ENCODE measurements around the gene BRME1. TPM values are rescaled to one million over a fixed set of nuclear protein-coding genes. Genes with fewer than 3 reads are reported as not detected.

BRME1 gene
- total RNA-seq, 1 donor from 2014 or later, result 0.68 TPM

GRCh38 chr19:13844130-13844631 lies 61.7 kb downstream of the BRME1 start:
- Mint-ChIP-seq H3K36me3 (ENCODE audit: low read depth, unreplicated experiment) (peaks cover 3% of the 10 kb centered on the region), H3K4me3 (ENCODE audit: unreplicated experiment) (peak overlapping the region; percentile 86)
- no peak for FAIRE-seq

GRCh38 chr19:13843104-13843921 lies 62.6 kb downstream of the BRME1 start:
- peak overlapping the region; percentile 97 for H3K27ac ChIP-seq (ENCODE audit: low read depth, low read length)
- H3K79me2 ChIP-seq (ENCODE audit: insufficient read depth, low read length), result peaks cover 56% of the 10 kb centered on the region
- H3K36me3 ChIP-seq (ENCODE audit: insufficient read depth, low read length), result peaks cover 4% of the 10 kb centered on the region
- Mint-ChIP-seq H3K4me3 (ENCODE audit: unreplicated experiment) (peak overlapping the region; percentile 86), H3K27ac (ENCODE audit: unreplicated experiment) (peak overlapping the region; percentile 97), H3K27me3 (ENCODE audit: low read depth, unreplicated experiment) (no peaks in the 10 kb centered on the region), H3K9me3 (ENCODE audit: unreplicated experiment) (no peaks in the 10 kb centered on the region), H3K4me1 (ENCODE audit: low read depth, unreplicated experiment) (peaks cover 21% of the 10 kb centered on the region), H3K36me3 (ENCODE audit: low read depth, unreplicated experiment) (peaks cover 3% of the 10 kb centered on the region)
- H3K9ac ChIP-seq (ENCODE audit: low read length), result peak overlapping the region; percentile 100
- peaks cover 51% of the 10 kb centered on the region for H3K4me1 ChIP-seq (ENCODE audit: insufficient read depth, low read length)
- peak overlapping the region; percentile 59 for H2AFZ ChIP-seq (ENCODE audit: low read depth, low read length)
- peaks cover 41% of the 10 kb centered on the region for H4K20me1 ChIP-seq (ENCODE audit: insufficient read depth, low read length)
- FAIRE-seq (no peak), DNase-seq (ENCODE audit: low read depth) (no peak)
- peak overlapping the region; percentile 99 for H3K4me2 ChIP-seq (ENCODE audit: low read length)
- no peaks in the 10 kb centered on the region for H3K27me3 ChIP-seq (ENCODE audit: insufficient read depth, low read length)
- H3K9me3 ChIP-seq (ENCODE audit: insufficient read depth, low read depth, low read length), result no peaks in the 10 kb centered on the region
- H3K4me3 ChIP-seq (ENCODE audit: insufficient read depth, low read depth, low read length), result peak overlapping the region; percentile 57
- no peak for TF ChIP-seq CTCF (IDR thresholded peaks at IDR 0.05; ENCODE audit: insufficient read depth, low read depth, low read length)
- TF ChIP-seq EZH2 (IDR thresholded peaks at IDR 0.05; ENCODE audit: insufficient read depth, low read length), result no peak

More at GRCh38 chr19:13844130-13844631, 61.7 kb downstream of the BRME1 start:
- no peak overlapping the region for H2AFZ ChIP-seq (ENCODE audit: low read depth, low read length)
- no peaks in the 10 kb centered on the region for H3K36me3 ChIP-seq (ENCODE audit: insufficient read depth, low read length)
- H3K4me2 ChIP-seq (ENCODE audit: low read length), result peak overlapping the region; percentile 99
- Mint-ChIP-seq H3K4me1 (ENCODE audit: low read depth, unreplicated experiment) (peaks cover 18% of the 10 kb centered on the region), H3K27ac (ENCODE audit: unreplicated experiment) (peak overlapping the region; percentile 89), H3K9me3 (ENCODE audit: unreplicated experiment) (no peaks in the 10 kb centered on the region), H3K27me3 (ENCODE audit: low read depth, unreplicated experiment) (no peaks in the 10 kb centered on the region)
- no peaks in the 10 kb centered on the region for H3K9me3 ChIP-seq (ENCODE audit: insufficient read depth, low read depth, low read length)
- no peaks in the 10 kb centered on the region for H3K27me3 ChIP-seq (ENCODE audit: insufficient read depth, low read length)
- no peak for DNase-seq (ENCODE audit: low read depth)
- H4K20me1 ChIP-seq (ENCODE audit: insufficient read depth, low read length), result peaks cover 32% of the 10 kb centered on the region
- H3K4me3 ChIP-seq (ENCODE audit: insufficient read depth, low read depth, low read length), result no peak overlapping the region
- no peak for TF ChIP-seq EZH2 (IDR thresholded peaks at IDR 0.05; ENCODE audit: insufficient read depth, low read length)
- peaks cover 43% of the 10 kb centered on the region for H3K4me1 ChIP-seq (ENCODE audit: insufficient read depth, low read length)
- H3K9ac ChIP-seq (ENCODE audit: low read length), result peak overlapping the region; percentile 100
- peaks cover 47% of the 10 kb centered on the region for H3K79me2 ChIP-seq (ENCODE audit: insufficient read depth, low read length)
- peak overlapping the region; percentile 97 for H3K27ac ChIP-seq (ENCODE audit: low read depth, low read length)

GRCh38 chr19:13842291-13843103 lies 63.4 kb downstream of the BRME1 start:
- Mint-ChIP-seq H3K4me3 (ENCODE audit: unreplicated experiment) (peak overlapping the region; percentile 96), H3K27ac (ENCODE audit: unreplicated experiment) (peak overlapping the region; percentile 97), H3K36me3 (ENCODE audit: low read depth, unreplicated experiment) (peaks cover 3% of the 10 kb centered on the region), H3K9me3 (ENCODE audit: unreplicated experiment) (no peaks in the 10 kb centered on the region), H3K4me1 (ENCODE audit: low read depth, unreplicated experiment) (peaks cover 21% of the 10 kb centered on the region), H3K27me3 (ENCODE audit: low read depth, unreplicated experiment) (no peaks in the 10 kb centered on the region)
- peaks cover 47% of the 10 kb centered on the region for H4K20me1 ChIP-seq (ENCODE audit: insufficient read depth, low read length)
- peak overlapping the region; percentile 59 for H2AFZ ChIP-seq (ENCODE audit: low read depth, low read length)
- H3K9ac ChIP-seq (ENCODE audit: low read length), result peak overlapping the region; percentile 100
- no peak for FAIRE-seq
- H3K4me3 ChIP-seq (ENCODE audit: insufficient read depth, low read depth, low read length), result peak overlapping the region; percentile 81
- H3K27ac ChIP-seq (ENCODE audit: low read depth, low read length), result peak overlapping the region; percentile 97
- H3K27me3 ChIP-seq (ENCODE audit: insufficient read depth, low read length), result no peaks in the 10 kb centered on the region
- H3K36me3 ChIP-seq (ENCODE audit: insufficient read depth, low read length), result peaks cover 5% of the 10 kb centered on the region
- H3K4me2 ChIP-seq (ENCODE audit: low read length), result peak overlapping the region; percentile 99
- H3K79me2 ChIP-seq (ENCODE audit: insufficient read depth, low read length), result peaks cover 63% of the 10 kb centered on the region
- TF ChIP-seq EZH2 (IDR thresholded peaks at IDR 0.05; ENCODE audit: insufficient read depth, low read length) (no peak), CTCF (IDR thresholded peaks at IDR 0.05; ENCODE audit: insufficient read depth, low read depth, low read length) (no peak)
- H3K9me3 ChIP-seq (ENCODE audit: insufficient read depth, low read depth, low read length), result no peaks in the 10 kb centered on the region
- no peak for DNase-seq (ENCODE audit: low read depth)
- H3K4me1 ChIP-seq (ENCODE audit: insufficient read depth, low read length), result peaks cover 46% of the 10 kb centered on the region
